Chondrocyte (in vitro differentiated cells): ENCODE measurements around the gene FIBCD1. TPM values are rescaled to one million over a fixed set of nuclear protein-coding genes. Genes with fewer than 3 reads are reported as not detected.

ENCODE experiments used
- DNase-seq: peaks from one replicate; pipeline ENCODE4 v3.0.0; 2021; ENCODE audit warnings: mixed read lengths, low spot score
- H3K27ac Mint-ChIP-seq: one replicate; pipeline ENCODE4 v1.8.0; 2021; ENCODE audit warnings: mild to moderate bottlenecking, moderate library complexity, mixed read lengths; ENCODE audit not compliant: unreplicated experiment
- H3K27me3 Mint-ChIP-seq: 2 replicates; pipeline ENCODE4 v1.8.0; 2021; ENCODE audit warnings: low read depth, mixed read lengths
- H3K36me3 Mint-ChIP-seq: 2 replicates; pipeline ENCODE4 v1.8.0; 2021; ENCODE audit warnings: low read depth, mixed read lengths
- H3K4me1 Mint-ChIP-seq: 2 replicates; pipeline ENCODE4 v1.8.0; 2021; ENCODE audit warnings: low read depth, mild to moderate bottlenecking, mixed read lengths
- H3K4me3 Mint-ChIP-seq: one replicate; pipeline ENCODE4 v1.8.0; 2021; ENCODE audit warnings: mild to moderate bottlenecking, moderate library complexity, mixed read lengths; ENCODE audit not compliant: unreplicated experiment
- H3K9me3 Mint-ChIP-seq: 2 replicates; pipeline ENCODE4 v1.8.0; 2021; ENCODE audit warnings: low read depth, mixed read lengths
- total RNA-seq: library from RNA; stranded (reverse); gene quantifications from 3 replicates; pipeline ENCODE4 v1.2.1, GENCODE V29; 2021
- TF ChIP-seq, protein P1 (sequence below): fragments of 200-600 bp; sonication (generic); IDR thresholded peaks from 2 replicates; pipeline ENCODE4 v1.5.0; 2021; ENCODE audit warnings: antibody characterized with exemption, mild to moderate bottlenecking, moderate library complexity

The FIBCD1 gene
- total RNA-seq, 1 donor from 2014 or later: 8.3 TPM

DNA sequence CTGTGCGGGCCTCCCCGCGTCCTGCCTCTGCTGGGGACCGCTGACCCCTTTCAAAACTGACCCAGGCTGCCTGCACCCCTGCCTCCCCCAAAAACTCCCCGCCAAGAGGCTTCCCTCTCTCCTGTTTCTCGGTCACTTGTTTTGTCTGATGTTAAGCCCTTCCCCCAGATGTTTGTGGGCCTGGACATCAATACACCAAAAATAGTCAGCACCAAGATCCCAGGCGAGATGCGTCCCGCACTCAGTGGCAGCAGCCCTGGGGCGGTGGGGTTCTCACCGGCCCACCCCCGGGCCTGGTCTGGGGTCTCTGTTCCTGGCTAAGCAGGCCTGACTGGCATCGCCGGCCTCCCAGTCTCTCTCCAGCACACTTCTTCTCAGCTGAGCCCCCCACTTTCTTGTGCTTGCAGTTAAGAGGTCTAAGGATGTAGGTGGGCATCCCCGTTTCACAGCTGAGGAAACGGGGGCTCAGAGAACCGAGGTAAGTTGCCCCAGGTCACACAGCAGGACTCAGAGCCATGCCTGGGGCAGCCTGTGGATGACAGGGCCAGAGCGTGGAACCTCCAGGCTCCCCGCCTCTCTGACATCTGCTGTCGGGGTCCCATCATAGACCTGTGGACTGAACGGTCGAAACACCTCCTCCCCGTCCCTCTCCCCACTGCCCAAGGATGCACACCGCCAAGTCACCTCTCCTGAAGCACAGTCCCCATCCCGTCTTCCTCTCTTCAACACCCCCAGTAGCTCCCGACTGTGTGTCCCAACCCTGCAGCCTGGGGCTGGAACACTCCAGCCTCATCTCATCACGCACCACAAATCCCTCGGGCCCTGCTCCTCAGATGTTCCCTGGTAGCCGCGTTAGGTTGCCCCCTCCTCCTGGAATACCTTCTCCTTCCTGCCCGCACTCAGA, 16.8 kb downstream of the FIBCD1 start:
- Mint-ChIP-seq H3K4me1 (no peaks in the 10 kb centered on the region), H3K27ac (no peak overlapping the region), H3K9me3 (no peaks in the 10 kb centered on the region), H3K4me3 (no peak overlapping the region), H3K36me3 (peaks cover 4% of the 10 kb centered on the region), H3K27me3 (peaks cover 5% of the 10 kb centered on the region)
- DNase-seq: no peak
- TF ChIP-seq, protein P1, sequence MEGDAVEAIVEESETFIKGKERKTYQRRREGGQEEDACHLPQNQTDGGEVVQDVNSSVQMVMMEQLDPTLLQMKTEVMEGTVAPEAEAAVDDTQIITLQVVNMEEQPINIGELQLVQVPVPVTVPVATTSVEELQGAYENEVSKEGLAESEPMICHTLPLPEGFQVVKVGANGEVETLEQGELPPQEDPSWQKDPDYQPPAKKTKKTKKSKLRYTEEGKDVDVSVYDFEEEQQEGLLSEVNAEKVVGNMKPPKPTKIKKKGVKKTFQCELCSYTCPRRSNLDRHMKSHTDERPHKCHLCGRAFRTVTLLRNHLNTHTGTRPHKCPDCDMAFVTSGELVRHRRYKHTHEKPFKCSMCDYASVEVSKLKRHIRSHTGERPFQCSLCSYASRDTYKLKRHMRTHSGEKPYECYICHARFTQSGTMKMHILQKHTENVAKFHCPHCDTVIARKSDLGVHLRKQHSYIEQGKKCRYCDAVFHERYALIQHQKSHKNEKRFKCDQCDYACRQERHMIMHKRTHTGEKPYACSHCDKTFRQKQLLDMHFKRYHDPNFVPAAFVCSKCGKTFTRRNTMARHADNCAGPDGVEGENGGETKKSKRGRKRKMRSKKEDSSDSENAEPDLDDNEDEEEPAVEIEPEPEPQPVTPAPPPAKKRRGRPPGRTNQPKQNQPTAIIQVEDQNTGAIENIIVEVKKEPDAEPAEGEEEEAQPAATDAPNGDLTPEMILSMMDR: no peak

DNA sequence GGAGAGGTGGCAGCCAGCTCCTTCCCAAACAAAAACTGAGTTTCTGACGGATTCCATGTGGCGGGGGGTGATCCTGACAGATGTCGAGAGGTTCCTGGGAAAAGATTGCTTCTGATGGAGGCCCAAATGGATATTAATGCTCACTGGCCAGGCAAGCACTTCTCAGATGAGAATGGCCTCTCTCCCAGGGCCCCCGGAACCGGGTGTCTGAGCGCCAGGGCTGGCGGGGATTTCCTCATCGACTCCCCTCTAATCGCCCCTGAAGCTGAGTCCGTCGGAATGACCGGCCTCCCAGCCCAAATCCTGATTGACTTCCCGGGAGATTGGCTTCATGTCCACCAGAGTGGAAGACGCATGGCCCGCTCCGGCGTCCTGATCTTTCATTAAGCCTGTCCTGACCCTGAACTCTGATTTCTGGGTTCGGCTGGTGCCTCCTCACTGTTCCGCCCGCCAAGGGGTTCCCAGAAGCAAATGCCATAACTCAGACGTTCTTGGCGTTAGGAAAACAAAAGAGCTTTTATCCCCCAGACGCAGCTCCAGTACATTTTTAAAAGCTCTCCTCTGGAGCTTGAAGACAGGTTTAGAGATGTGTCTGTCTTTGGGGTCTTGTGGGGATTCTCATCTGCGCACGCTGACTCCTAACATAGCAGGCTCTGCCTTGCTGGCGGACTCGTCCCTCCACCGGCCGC, 17.6 kb downstream of the FIBCD1 start:
- Mint-ChIP-seq H3K4me1 (no peaks in the 10 kb centered on the region), H3K27ac (no peak overlapping the region), H3K4me3 (no peak overlapping the region), H3K36me3 (peaks cover 4% of the 10 kb centered on the region), H3K27me3 (peaks cover 5% of the 10 kb centered on the region), H3K9me3 (no peaks in the 10 kb centered on the region)
- TF ChIP-seq, protein P1: no peak
- DNase-seq: no peak

DNA sequence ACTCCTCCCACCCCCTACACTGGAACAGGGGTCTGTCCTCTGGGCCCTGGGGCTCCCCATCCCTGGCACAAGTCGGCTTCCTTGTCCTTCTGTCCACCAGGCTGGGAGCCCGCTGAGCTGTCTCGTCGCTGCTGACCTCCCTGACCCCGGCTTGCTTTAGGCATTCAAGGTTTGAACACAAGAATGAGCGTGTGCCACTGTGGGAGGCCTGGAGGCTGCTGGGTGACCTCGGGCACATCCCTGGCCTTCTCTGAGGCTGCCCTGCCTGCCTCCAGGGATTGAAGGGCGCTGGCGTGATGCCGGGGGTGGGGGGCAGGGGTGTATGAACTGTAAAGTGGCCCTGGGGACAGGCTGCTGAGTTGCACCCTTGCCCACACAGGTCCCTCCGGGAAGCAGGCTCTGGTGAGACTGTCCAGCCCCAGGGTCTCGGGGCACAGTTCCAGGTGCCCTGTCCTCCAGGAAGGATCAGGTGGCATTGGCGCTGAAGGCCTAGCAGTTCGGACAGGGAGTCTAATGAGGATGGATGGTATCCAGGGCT, 18.2 kb downstream of the FIBCD1 start:
- DNase-seq: no peak
- Mint-ChIP-seq H3K27me3 (peaks cover 5% of the 10 kb centered on the region), H3K4me3 (no peak overlapping the region), H3K36me3 (peaks cover 4% of the 10 kb centered on the region), H3K4me1 (no peaks in the 10 kb centered on the region), H3K27ac (no peak overlapping the region), H3K9me3 (no peaks in the 10 kb centered on the region)
- TF ChIP-seq, protein P1: no peak

DNA sequence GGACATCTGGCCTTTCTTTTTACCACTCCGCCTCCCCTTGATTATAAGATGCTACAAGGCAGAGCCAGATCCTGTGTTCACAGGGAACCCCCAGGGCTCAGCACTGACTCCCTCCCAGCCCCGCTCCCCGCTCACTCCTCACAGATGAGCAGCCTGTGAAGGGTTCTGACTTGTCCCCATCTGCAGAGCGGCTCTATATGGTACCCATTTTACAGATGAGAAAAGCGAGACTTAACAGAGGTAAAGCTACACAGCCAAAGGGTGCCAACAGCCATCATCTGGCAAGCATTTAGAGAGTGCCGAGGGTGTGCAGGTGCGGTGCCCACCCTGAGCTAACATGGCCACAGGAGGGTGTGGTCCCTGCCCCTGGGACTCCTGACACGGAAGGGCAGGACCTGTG, 18.8 kb downstream of the FIBCD1 start:
- TF ChIP-seq, protein P1: no peak
- peaks cover 4% of the 10 kb centered on the region for H3K36me3 Mint-ChIP-seq
- H3K9me3 Mint-ChIP-seq: no peaks in the 10 kb centered on the region
- H3K4me1 Mint-ChIP-seq: no peaks in the 10 kb centered on the region
- no peak overlapping the region for H3K27ac Mint-ChIP-seq
- H3K27me3 Mint-ChIP-seq: peaks cover 5% of the 10 kb centered on the region
- DNase-seq: no peak
- no peak overlapping the region for H3K4me3 Mint-ChIP-seq

DNA sequence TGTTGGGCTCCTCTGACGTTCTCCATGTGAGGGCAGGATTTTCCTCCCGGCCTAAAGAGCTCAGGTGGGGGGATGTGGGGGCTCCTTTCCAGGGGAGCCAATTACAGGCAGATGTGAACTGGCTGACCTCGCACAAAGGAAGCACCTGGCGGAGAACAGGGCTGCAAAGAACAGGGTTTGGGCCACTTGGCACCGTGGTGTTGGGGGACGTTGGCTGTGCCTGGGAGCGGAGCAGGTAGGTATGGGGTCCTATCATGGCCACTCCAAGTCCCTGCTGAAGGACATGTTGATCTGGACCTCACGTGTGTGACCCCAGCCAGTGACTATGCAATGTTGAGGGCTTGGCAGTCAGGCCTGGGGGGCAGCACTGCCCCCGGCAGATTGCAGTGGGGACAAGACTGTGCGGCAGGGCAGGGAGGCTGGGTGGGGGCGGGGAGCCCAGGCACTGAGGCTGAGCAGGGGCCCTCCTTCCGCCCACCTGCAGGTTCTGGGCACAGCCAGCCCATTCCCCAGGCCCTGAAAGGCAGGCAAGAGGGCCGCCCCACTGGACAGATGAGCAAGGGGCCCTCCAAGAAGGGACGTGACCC, 19.4 kb downstream of the FIBCD1 start:
- H3K4me1 Mint-ChIP-seq: no peaks in the 10 kb centered on the region
- peaks cover 4% of the 10 kb centered on the region for H3K36me3 Mint-ChIP-seq
- H3K9me3 Mint-ChIP-seq: no peaks in the 10 kb centered on the region
- TF ChIP-seq, protein P1: no peak
- H3K27ac Mint-ChIP-seq: no peak overlapping the region
- no peak overlapping the region for H3K4me3 Mint-ChIP-seq
- H3K27me3 Mint-ChIP-seq: peaks cover 5% of the 10 kb centered on the region
- DNase-seq: no peak
